Spleen (tissue), 3 donors: ENCODE data around the gene PRKCE.

Experiments used
- POLR2A ChIP-seq, 3 donors: fragments of 450-650 bp; IDR thresholded peaks; one replicate each; pipeline ENCODE4 v1.5.1; 2017; ENCODE audit warnings: antibody characterized with exemption in 3 of 3, mild to moderate bottlenecking in 1 of 3
- POLR2AphosphoS5 ChIP-seq, 3 donors: sonication (generic); formaldehyde crosslinking; IDR thresholded peaks; one replicate each; pipeline ENCODE4 v1.5.1; 2017; ENCODE audit warnings: antibody characterized with exemption in 3 of 3

GRCh38 chr2:45979065-45979464 is 327.6 kb downstream of the PRKCE start:
- TF ChIP-seq POLR2A (IDR thresholded peaks at IDR 0.05) = no peak
- TF ChIP-seq POLR2AphosphoS5 (IDR thresholded peaks at IDR 0.05) = no peak
